ENCODE results near the gene FAN1. TPM values are rescaled to one million over a fixed set of nuclear protein-coding genes. Genes with fewer than 3 reads are reported as not detected.
A peak's percentile ranks its signal among the peaks of the same experiment; 100 is the strongest.

FAN1 gene
- total and polyA plus RNA-seq, 9 of the 15 experiments (the other 6 are each of a cell fraction or from before 2014, with no cell fraction given): 1.5 to 16.8 (median 12.0) TPM

GRCh38 chr15:30904812-30905211 lies 1.1 kb downstream of the FAN1 start (continued):
- TF ChIP-seq MAFK (IDR thresholded peaks at IDR 0.05; ENCODE audit: low read length) (peak; percentile 10; the same call in 1 of the 2 replicates), ZNF316 (IDR thresholded peaks at IDR 0.05) (peak; percentile 74), MAFG (tag; conservative IDR thresholded peaks at IDR 0.05) (peak; percentile 60)

- WGBS (ENCODE audit: insufficient coverage, low coverage, missing lambda C conversion rate): 56% methylated on average over 5 of the region's 5 CpGs
- in situ Hi-C loops (cut with MboI): no loop called here
- TF ChIP-seq, protein P1, sequence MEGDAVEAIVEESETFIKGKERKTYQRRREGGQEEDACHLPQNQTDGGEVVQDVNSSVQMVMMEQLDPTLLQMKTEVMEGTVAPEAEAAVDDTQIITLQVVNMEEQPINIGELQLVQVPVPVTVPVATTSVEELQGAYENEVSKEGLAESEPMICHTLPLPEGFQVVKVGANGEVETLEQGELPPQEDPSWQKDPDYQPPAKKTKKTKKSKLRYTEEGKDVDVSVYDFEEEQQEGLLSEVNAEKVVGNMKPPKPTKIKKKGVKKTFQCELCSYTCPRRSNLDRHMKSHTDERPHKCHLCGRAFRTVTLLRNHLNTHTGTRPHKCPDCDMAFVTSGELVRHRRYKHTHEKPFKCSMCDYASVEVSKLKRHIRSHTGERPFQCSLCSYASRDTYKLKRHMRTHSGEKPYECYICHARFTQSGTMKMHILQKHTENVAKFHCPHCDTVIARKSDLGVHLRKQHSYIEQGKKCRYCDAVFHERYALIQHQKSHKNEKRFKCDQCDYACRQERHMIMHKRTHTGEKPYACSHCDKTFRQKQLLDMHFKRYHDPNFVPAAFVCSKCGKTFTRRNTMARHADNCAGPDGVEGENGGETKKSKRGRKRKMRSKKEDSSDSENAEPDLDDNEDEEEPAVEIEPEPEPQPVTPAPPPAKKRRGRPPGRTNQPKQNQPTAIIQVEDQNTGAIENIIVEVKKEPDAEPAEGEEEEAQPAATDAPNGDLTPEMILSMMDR (IDR thresholded peaks at IDR 0.05 in 2 of 3, conservative IDR thresholded peaks at IDR 0.05 in 1 of 3; ENCODE audit: insufficient read depth in 2 of 3, low read depth in 1 of 3, low read length in 3 of 3): peak; percentile 38 to 47 (median 44); a peak in 4 of 6 replicates
- TF ChIP-seq MCM3 (IDR thresholded peaks at IDR 0.05) (no peak), RAD21 (CRISPR knock-in tag; conservative IDR thresholded peaks at IDR 0.05 in 1 of 2, IDR thresholded peaks at IDR 0.05 in 1 of 2) (0 out of 4 replicates have a peak, but pooled peaks of 1 of the 2 experiments have one; percentile 6)
- ATAC-seq: no peak
- no peaks in the 10 kb centered on the region for H4K20me1 ChIP-seq (replicated peaks; ENCODE audit: control insufficient read depth, insufficient read depth, low read length)
- no peak overlapping the region for H3K4me2 ChIP-seq (ENCODE audit: insufficient read depth, low read length)
- peak; percentile 57 for FAIRE-seq
- no peaks in the 10 kb centered on the region for H3K9me1 ChIP-seq (ENCODE audit: control insufficient read depth, insufficient read depth, low read length)
- no peaks in the 10 kb centered on the region; a peak in 1 of 5 replicates for H3K27me3 ChIP-seq (ENCODE audit: control insufficient read depth in 2 of 2, insufficient read depth in 2 of 2, low read length in 2 of 2)
- H3K27ac ChIP-seq (ENCODE audit: extremely low read depth, low read depth, low read length): no peak overlapping the region
- no TSS peak for BruUV-seq (replicated peaks)
- H3K36me3 ChIP-seq (ENCODE audit: control insufficient read depth, insufficient read depth, low read length): peaks cover 26% of the 10 kb centered on the region; the same call in 2 of the 3 replicates
- H3K4me1 ChIP-seq (replicated peaks in 1 of 2; ENCODE audit: control insufficient read depth in 2 of 2, insufficient read depth in 2 of 2, low read length in 2 of 2): peaks cover 5 to 9% of the 10 kb centered on the region in 2 experiments; a peak in 3 of 5 replicates
- intact Hi-C loops (cut with micrococcal nuclease): no loop called here
- DNase-seq (ENCODE audit: extremely low read depth in 1 of 4, low spot score in 3 of 4): no peak
- ChIA-PET CTCF (ENCODE audit: low intra/inter-chr PET ratio) (no interaction called here), POLR2A (interaction anchor here (1.2 kb wide), 1 partner anchor 10 kb away, joined by 4 read pairs; no protein-coding TSS in a partner anchor)
- no peak overlapping the region for H3K4me3 ChIP-seq
- no peak overlapping the region for H2AFZ ChIP-seq (ENCODE audit: low read depth, low read length)
- 0 out of 3 replicates have a peak, but pooled peaks cover 4% of the 10 kb centered on the region for H3K79me2 ChIP-seq (ENCODE audit: control insufficient read depth, insufficient read depth, low read length)
- H3K9ac ChIP-seq (ENCODE audit: insufficient read depth in 1 of 2, low read depth in 2 of 2, low read length in 2 of 2): no peak overlapping the region
- 0 out of 2 replicates have a peak, but pooled peaks cover 2% of the 10 kb centered on the region for H3K9me3 ChIP-seq (replicated peaks; ENCODE audit: control insufficient read depth, insufficient read depth, low read depth, low read length)
Observed at GRCh38 chr15:30905821-30906220, 2.1 kb downstream of the FAN1 start.
